ENCODE data around the gene BNC2. TPM values are rescaled to one million over a fixed set of nuclear protein-coding genes. Genes with fewer than 3 reads are reported as not detected.
"Not testable (repeated sequence)": the region's sequence is repeated elsewhere in the genome, so short reads cannot be mapped to it uniquely, and the experiment has no call there.

BNC2 gene
- total RNA-seq, 1 experiment from 2014 or later, result 5.7 TPM

DNA sequence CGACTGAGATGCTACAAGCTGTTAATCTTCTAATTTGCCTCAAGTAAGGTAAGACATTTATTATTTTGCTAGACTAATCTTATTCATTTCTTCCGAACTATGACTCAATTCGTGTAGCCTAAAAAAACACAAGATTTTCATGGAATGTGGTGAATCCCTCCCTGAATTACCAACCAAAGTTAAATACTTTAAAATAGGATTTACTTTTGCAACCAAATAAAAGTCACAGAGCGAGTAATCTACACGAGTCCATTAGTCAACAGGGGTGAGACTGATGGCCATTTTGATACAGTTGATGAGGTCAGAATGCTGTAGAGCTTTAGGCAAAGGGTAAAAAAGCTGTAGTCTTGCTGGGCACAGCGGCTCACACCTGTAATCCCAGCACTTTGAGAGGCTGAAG lies 13.1 kb upstream of the BNC2 start:
- intact Hi-C loops (cut with micrococcal nuclease; ENCODE audit: unreplicated experiment), result no loop called here
- no peaks in the 10 kb centered on the region for H3K36me3 ChIP-seq (ENCODE audit: control insufficient read depth, insufficient read depth, low read length)
- ATAC-seq (no peak), DNase-seq (ENCODE audit: low read depth, low spot score) (no peak)
- ChIA-PET CTCF (no interaction called here), POLR2A (no interaction called here)
- no peak overlapping the region for H3K27ac ChIP-seq (ENCODE audit: low read length)
- H3K9me3 ChIP-seq (ENCODE audit: control insufficient read depth, insufficient read depth, low read depth, low read length), result no peaks in the 10 kb centered on the region
- no peak for TF ChIP-seq REST (IDR thresholded peaks at IDR 0.05; ENCODE audit: insufficient read depth in 1 of 2, low read depth in 2 of 2, low read length in 1 of 2)
- TF ChIP-seq TCF7L2 (IDR thresholded peaks at IDR 0.05; ENCODE audit: low read depth, low read length), result no peak
- TF ChIP-seq POLR2AphosphoS5 (IDR thresholded peaks at IDR 0.05; ENCODE audit: low read depth, low read length), result no peak
- no peak for TF ChIP-seq SIN3A (IDR thresholded peaks at IDR 0.05; ENCODE audit: borderline replicate concordance, insufficient read depth, low read depth, low read length)
- TF ChIP-seq, protein P1, sequence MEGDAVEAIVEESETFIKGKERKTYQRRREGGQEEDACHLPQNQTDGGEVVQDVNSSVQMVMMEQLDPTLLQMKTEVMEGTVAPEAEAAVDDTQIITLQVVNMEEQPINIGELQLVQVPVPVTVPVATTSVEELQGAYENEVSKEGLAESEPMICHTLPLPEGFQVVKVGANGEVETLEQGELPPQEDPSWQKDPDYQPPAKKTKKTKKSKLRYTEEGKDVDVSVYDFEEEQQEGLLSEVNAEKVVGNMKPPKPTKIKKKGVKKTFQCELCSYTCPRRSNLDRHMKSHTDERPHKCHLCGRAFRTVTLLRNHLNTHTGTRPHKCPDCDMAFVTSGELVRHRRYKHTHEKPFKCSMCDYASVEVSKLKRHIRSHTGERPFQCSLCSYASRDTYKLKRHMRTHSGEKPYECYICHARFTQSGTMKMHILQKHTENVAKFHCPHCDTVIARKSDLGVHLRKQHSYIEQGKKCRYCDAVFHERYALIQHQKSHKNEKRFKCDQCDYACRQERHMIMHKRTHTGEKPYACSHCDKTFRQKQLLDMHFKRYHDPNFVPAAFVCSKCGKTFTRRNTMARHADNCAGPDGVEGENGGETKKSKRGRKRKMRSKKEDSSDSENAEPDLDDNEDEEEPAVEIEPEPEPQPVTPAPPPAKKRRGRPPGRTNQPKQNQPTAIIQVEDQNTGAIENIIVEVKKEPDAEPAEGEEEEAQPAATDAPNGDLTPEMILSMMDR (IDR thresholded peaks at IDR 0.05), result no peak
- no peak overlapping the region for H3K4me3 ChIP-seq (ENCODE audit: low read depth in 2 of 2, low read length in 2 of 2)
- H3K27me3 ChIP-seq (ENCODE audit: control insufficient read depth, insufficient read depth, low read length), result no peaks in the 10 kb centered on the region
- in situ Hi-C loops (cut with HindIII; ENCODE audit: low pct_unique_long_range_greater_than_20kb, low sequenced_read_pairs), result no loop called here
- BruUV-seq (replicated peaks), result no TSS peak
- no peaks in the 10 kb centered on the region for H3K4me1 ChIP-seq (ENCODE audit: control insufficient read depth, insufficient read depth, low read length)

DNA sequence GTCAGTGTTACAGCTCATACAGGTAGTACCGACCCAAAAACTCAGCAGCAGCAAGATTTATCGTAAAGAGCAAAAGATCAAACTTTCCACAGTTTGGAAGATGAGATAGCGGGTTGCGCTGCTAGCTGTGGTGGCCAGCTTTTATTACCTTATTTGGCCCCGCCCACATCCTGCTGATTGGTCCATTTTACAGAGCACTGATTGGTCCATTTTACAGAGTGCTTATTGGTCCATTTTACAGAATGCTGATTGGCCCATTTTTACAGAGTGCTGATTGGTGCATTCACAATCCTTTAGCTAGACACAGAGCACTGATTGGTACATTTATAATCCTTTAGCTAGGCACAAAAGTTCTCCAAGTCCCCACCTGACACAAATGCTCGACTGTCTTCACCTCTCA lies 12.0 kb upstream of the BNC2 start:
- H3K27ac ChIP-seq (ENCODE audit: low read length); intact Hi-C loops (cut with micrococcal nuclease; ENCODE audit: unreplicated experiment); BruUV-seq (replicated peaks); H3K9me3 ChIP-seq (ENCODE audit: control insufficient read depth, insufficient read depth, low read depth, low read length); in situ Hi-C loops (cut with HindIII; ENCODE audit: low pct_unique_long_range_greater_than_20kb, low sequenced_read_pairs); CTCF ChIA-PET; H3K36me3 ChIP-seq (ENCODE audit: control insufficient read depth, insufficient read depth, low read length); POLR2A ChIA-PET; DNase-seq (ENCODE audit: low read depth, low spot score); H3K4me1 ChIP-seq (ENCODE audit: control insufficient read depth, insufficient read depth, low read length); H3K27me3 ChIP-seq (ENCODE audit: control insufficient read depth, insufficient read depth, low read length); H3K4me3 ChIP-seq (ENCODE audit: low read depth in 2 of 2, low read length in 2 of 2); ATAC-seq: not testable (repeated sequence)

DNA sequence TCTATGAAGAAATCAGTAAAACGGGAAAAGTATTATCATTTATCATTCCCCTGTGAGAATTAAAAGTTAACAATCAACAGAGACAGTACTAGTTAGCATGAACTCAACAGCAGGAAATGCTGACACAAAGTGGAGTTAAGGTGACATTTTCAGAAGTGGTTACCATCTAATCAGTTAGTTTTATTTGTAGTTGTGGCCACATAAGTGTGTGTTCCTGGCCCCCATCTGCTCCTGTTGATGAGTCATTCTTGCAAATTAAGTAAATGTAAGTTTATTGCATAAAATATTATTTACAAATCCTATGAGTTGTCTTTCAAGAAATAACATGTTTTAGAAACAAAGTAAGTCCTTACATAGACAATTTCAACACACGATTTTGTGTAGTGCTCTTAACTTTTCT lies 8.9 kb upstream of the BNC2 start:
- intact Hi-C loops (cut with micrococcal nuclease; ENCODE audit: unreplicated experiment) (no loop called here), in situ Hi-C loops (cut with HindIII; ENCODE audit: low pct_unique_long_range_greater_than_20kb, low sequenced_read_pairs) (no loop called here)
- no peaks in the 10 kb centered on the region for H3K36me3 ChIP-seq (ENCODE audit: control insufficient read depth, insufficient read depth, low read length)
- no peak overlapping the region for H3K4me3 ChIP-seq (ENCODE audit: low read depth in 2 of 2, low read length in 2 of 2)
- ATAC-seq, result no peak
- H3K4me1 ChIP-seq (ENCODE audit: control insufficient read depth, insufficient read depth, low read length), result no peaks in the 10 kb centered on the region
- H3K27me3 ChIP-seq (ENCODE audit: control insufficient read depth, insufficient read depth, low read length), result no peaks in the 10 kb centered on the region
- CTCF ChIA-PET, result no interaction called here
- BruUV-seq (replicated peaks), result no TSS peak
- no peak for TF ChIP-seq TCF7L2 (IDR thresholded peaks at IDR 0.05; ENCODE audit: low read depth, low read length)
- TF ChIP-seq, protein P1 (IDR thresholded peaks at IDR 0.05), result no peak
- TF ChIP-seq POLR2AphosphoS5 (IDR thresholded peaks at IDR 0.05; ENCODE audit: low read depth, low read length), result no peak
- no peak for TF ChIP-seq SIN3A (IDR thresholded peaks at IDR 0.05; ENCODE audit: borderline replicate concordance, insufficient read depth, low read depth, low read length)
- no peak for TF ChIP-seq REST (IDR thresholded peaks at IDR 0.05; ENCODE audit: insufficient read depth in 1 of 2, low read depth in 2 of 2, low read length in 1 of 2)
- DNase-seq (ENCODE audit: low read depth, low spot score), result no peak
- POLR2A ChIA-PET, result no interaction called here
- H3K27ac ChIP-seq (ENCODE audit: low read length), result no peak overlapping the region
- no peaks in the 10 kb centered on the region for H3K9me3 ChIP-seq (ENCODE audit: control insufficient read depth, insufficient read depth, low read depth, low read length)

Data from Panc1 (cell line).